HL-60 (cell line): Measurements from ENCODE around the gene CYRIA.

ENCODE experiments used
- CTCF ChIP-seq: IDR thresholded peaks from one replicate; pipeline ENCODE4 v1.5.1; 2011; ENCODE audit warnings: low read length, control low read depth, inconsistent platforms; ENCODE audit not compliant: insufficient read depth
- POLR2AphosphoS5 ChIP-seq: IDR thresholded peaks from 2 replicates; pipeline ENCODE4 v1.6.1; 2012; ENCODE audit warnings: low read depth

GRCh38 chr2:16685340-16685715 lies 19.7 kb upstream of the CYRIA start:
- TF ChIP-seq CTCF (no peak), POLR2AphosphoS5 (no peak)
